Psoas muscle (tissue), 8 donors: Measurements from ENCODE around the gene MBD5. TPM values are rescaled to one million over a fixed set of nuclear protein-coding genes. Genes with fewer than 3 reads are reported as not detected.

Experiments
- ATAC-seq, 4 donors: fragments of 200-7000 bp; cut with Tn5 transposase; one replicate each; pipeline ENCODE4 v1.9.1; 2020; ENCODE audit warnings: moderate library complexity in 3 of 4, mild to moderate bottlenecking in 2 of 4
- DNase-seq, 2 donors: peaks; one replicate each; pipeline ENCODE4 v3.0.0-alpha.2; 2020
- H3K27ac ChIP-seq: fragments of 200-600 bp; one replicate; pipeline ENCODE4 v1.8.0; 2022
- H3K27me3 ChIP-seq, 3 donors: fragments of 200-600 bp in 1 of 3; one replicate each; pipeline versions ENCODE4 v1.6.1 to v1.8.0; 2013 to 2022; ENCODE audit warnings: low read length in 2 of 3, mild to moderate bottlenecking in 2 of 3, moderate library complexity in 1 of 3; ENCODE audit not compliant: insufficient read depth in 3 of 3
- H3K36me3 ChIP-seq, 2 donors: fragments of 200-600 bp in 1 of 2; one replicate each; pipeline versions ENCODE4 v1.6.1 to v1.8.0; 2013 to 2022; ENCODE audit warnings: low read depth in 1 of 2, mild to moderate bottlenecking in 1 of 2, moderate library complexity in 1 of 2; ENCODE audit not compliant: insufficient read depth in 1 of 2
- H3K4me1 ChIP-seq: fragments of 200-600 bp; one replicate; pipeline ENCODE4 v1.8.0; 2022
- H3K4me3 ChIP-seq: fragments of 200-600 bp; one replicate; pipeline ENCODE4 v1.8.0; 2022; ENCODE audit warnings: mild to moderate bottlenecking
- H3K9me3 ChIP-seq: fragments of 200-600 bp; one replicate; pipeline ENCODE4 v1.8.0; 2022
- WGBS, 3 donors: extraction: QIAGEN DNeasy Blood & Tissue Kit; methylation state at CpG; one replicate each; pipeline versions ENCODE4 v1.1.6 to v1.1.7; 2013; 5-methylcytosine and 5-hydroxymethylcytosine counted together
- intact Hi-C, 2 donors: fragments of 100-400 bp; cut with DNase I; formaldehyde crosslinking; loops; one replicate each; pipeline versions ENCODE4 v1.11.0 to v1.14.2; 2022
- polyA plus RNA-seq, 3 donors: library from polyadenylated mRNA; stranded (reverse); fragments of 200-250 nt; gene quantifications; one replicate each; pipeline ENCODE4 v1.2.3, GENCODE V29; 2013
- total RNA-seq, 4 donors: library from RNA; stranded (reverse); fragmentation: NEBNext Ultra II Directional in 2 of 4; extraction: Animal tissue kit (Norgen Biotek cat#: 25700) in 2 of 4; gene quantifications; one replicate each; pipeline versions ENCODE4 v1.2.1 to v1.2.4, GENCODE V29; 2021 to 2023
- TF ChIP-seq, protein P1 (sequence below): fragments of 200-600 bp; IDR thresholded peaks from one replicate; pipeline ENCODE4 v1.8.0; 2022; ENCODE audit warnings: antibody characterized with exemption
- donor health status: healthy with polysubstance abuse.
- donor health status: DM: no; HTN: no; CAD: no; lungs with moderate emphysema.
- donor health status: Bipolar disorder and iron deficiency.
- donor health status: healthy.
- donor health status: DM: yes; HTN: yes; CAD: no.
- donor health status: DM: no; HTN: no; CAD: no.
- donor health status: DM: no; HTN: no; CAD: no.
- donor health status: DM: yes; HTN: yes; CAD: no.

Gene MBD5
- total and polyA plus RNA-seq, 7 donors, result 3.2 to 36.5 (median 17.5) TPM

DNA sequence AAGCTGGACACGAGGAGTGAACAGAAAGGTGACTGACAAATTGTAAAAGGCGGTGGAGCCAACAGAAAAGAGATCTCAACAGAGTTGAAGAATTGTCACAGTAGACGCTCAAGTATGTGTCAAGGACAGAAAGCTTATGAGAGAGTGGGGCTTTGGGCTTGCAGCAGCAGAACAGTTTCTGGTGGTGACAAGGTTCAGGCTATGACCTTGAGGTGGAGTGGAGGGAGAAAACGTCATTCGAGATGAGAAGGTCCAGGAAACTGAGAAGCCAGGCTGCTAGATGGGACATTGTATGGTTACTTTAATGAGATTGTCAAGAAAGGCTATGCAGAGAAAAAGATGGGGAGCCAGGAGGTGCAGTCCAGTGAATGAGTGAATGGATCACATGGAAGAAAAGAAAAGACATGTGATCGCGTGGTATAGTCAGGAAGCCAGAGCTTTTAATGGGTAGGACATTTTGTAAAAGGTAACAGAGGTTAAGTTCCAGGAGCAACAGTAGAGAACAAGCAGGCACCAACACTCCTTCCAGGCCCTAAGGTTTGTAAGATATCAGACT lies 532.5 kb downstream of the MBD5 start:
- Histone ChIP-seq H3K9me3 (no peaks in the 10 kb centered on the region), H3K36me3 (no peaks in the 10 kb centered on the region), H3K4me3 (peak overlapping the region; percentile 55), H3K27me3 (peaks cover 0 to 3% (median 0%) of the 10 kb centered on the region in 3 donors), H3K27ac (no peak overlapping the region), H3K4me1 (no peaks in the 10 kb centered on the region)
- intact Hi-C loops, result no loop called here
- no peak for ATAC-seq
- DNase-seq, result no peak
- WGBS, 3 donors, result 73 to 81% (median 77%) methylated on average over 7 of the region's 7 CpGs
- TF ChIP-seq, protein P1, sequence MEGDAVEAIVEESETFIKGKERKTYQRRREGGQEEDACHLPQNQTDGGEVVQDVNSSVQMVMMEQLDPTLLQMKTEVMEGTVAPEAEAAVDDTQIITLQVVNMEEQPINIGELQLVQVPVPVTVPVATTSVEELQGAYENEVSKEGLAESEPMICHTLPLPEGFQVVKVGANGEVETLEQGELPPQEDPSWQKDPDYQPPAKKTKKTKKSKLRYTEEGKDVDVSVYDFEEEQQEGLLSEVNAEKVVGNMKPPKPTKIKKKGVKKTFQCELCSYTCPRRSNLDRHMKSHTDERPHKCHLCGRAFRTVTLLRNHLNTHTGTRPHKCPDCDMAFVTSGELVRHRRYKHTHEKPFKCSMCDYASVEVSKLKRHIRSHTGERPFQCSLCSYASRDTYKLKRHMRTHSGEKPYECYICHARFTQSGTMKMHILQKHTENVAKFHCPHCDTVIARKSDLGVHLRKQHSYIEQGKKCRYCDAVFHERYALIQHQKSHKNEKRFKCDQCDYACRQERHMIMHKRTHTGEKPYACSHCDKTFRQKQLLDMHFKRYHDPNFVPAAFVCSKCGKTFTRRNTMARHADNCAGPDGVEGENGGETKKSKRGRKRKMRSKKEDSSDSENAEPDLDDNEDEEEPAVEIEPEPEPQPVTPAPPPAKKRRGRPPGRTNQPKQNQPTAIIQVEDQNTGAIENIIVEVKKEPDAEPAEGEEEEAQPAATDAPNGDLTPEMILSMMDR, result no peak

DNA sequence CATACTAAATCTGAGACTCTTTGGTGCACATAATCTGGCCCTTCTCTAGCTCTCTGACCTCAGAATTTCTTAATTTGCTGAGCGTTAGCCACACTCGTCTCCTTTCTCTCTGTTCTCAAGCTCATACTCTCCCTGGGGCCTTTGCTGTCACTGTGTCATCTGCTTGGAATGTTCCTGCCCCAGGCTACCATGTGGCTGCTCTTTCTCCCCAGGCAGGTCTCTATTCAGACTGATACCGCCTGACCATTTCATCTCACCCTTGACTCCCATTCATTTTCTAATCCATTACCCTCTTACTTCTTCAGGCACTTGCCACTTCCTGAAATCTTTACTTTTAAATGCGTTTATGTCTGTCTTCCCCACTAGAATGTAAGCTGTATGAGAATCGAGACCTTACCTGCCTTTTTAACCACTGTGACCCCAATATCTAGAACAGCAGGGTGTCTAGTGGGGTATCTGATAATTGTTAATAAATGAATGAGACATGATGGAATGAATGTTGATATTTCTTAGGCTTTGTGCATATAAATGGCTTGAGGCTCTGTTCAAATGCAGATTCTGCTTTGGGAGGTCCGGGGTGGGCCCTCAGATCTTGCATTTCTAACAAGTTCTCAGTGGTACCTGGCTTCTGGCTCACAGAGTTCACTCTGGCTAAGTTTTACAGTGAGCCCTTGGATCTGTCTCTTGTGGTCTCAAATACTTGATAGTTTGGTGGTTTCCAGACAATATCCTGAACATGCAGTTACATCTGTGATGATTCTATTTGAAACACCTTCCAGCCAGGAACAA lies 533.8 kb downstream of the MBD5 start:
- H3K4me3 ChIP-seq, result no peak overlapping the region
- WGBS, 3 donors, result 66 to 69% (median 68%) methylated on average over 6 of the region's 6 CpGs
- H3K4me1 ChIP-seq, result no peaks in the 10 kb centered on the region
- ATAC-seq (no peak), DNase-seq (no peak)
- TF ChIP-seq, protein P1, result no peak
- H3K27ac ChIP-seq, result no peak overlapping the region
- intact Hi-C loops, result no loop called here
- no peaks in the 10 kb centered on the region for H3K9me3 ChIP-seq
- no peaks in the 10 kb centered on the region for H3K36me3 ChIP-seq
- peaks cover 0 to 2% (median 0%) of the 10 kb centered on the region in 3 donors for H3K27me3 ChIP-seq

DNA sequence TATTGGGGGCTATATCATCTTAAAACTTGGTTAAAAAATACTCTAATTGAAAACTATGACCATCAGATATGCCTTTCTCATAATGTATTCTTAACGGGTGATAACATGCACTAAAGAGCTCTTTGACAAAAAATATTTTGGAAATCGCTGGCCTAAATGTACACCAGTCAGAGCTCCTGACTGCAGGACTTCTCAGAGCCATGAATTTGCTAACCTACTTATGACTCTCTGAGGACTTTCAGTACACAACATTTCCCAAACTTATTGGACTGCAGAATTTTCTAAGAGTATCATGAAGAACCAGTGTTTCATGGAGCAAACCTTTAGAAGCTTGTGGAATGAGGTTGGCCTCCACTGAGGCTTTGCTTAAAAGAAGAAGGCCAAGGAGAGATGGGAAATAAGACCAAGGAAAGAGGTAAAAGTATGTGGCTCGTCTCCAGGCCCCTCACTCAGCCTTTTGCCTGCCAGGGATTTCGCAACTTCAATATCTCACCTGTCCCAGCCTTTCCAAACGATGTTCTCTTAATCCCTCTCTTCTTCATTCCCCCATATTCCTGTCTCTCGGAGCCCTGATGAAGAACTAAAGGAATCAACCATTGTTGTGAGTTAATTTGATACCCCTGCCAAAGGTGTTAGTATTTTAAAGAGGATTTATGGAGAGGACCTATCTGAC lies 534.9 kb downstream of the MBD5 start:
- TF ChIP-seq, protein P1, result no peak
- Histone ChIP-seq H3K4me1 (no peaks in the 10 kb centered on the region), H3K27me3 (peaks cover 0 to 2% (median 0%) of the 10 kb centered on the region in 3 donors), H3K4me3 (no peak overlapping the region), H3K36me3 (no peaks in the 10 kb centered on the region), H3K27ac (no peak overlapping the region), H3K9me3 (no peaks in the 10 kb centered on the region)
- ATAC-seq (no peak), DNase-seq (no peak)
- intact Hi-C loops, result no loop called here
- 80 to 87% (median 84%) methylated on average over 6 of the region's 6 CpGs for WGBS, 3 donors

DNA sequence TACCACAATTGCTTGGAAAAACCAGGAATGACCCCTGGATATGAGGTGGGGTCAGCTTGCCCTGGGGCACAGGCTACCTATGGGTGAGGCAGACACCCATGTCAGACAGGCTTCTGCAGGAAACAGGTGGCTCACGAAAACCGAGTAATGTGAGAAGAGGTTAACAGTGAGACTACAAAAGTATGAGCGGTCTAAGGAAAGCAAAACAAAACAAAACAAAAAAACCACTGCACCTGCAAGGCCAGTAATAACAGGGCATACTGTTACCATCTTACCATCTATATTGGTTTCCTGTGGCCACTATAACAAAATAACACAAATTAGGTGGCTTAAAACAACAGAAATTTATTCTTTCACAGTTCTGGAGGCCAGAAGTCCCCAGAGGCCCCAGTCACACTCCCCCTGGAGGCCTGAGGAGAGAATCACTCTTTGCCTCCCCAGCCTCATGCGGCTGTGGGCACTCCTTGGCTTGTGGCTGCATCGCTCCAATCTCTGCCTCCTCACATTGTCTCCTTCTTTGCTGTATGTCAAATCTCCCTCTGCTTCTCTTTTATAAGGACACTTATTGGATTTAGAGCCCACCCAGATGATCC lies 537.0 kb downstream of the MBD5 start:
- TF ChIP-seq, protein P1, result no peak
- ATAC-seq, result no peak
- Histone ChIP-seq H3K27ac (no peak overlapping the region), H3K4me3 (no peak overlapping the region), H3K27me3 (peaks cover 0 to 4% (median 0%) of the 10 kb centered on the region in 3 donors), H3K4me1 (no peaks in the 10 kb centered on the region), H3K9me3 (no peaks in the 10 kb centered on the region), H3K36me3 (no peaks in the 10 kb centered on the region)
- no peak for DNase-seq
- 87 to 90% (median 89%) methylated on average over 5 of the region's 5 CpGs for WGBS, 3 donors
- intact Hi-C loops, result no loop called here
